ENCODE data around the gene PODN.
A peak's percentile ranks its signal among the peaks of the same experiment; 100 is the strongest.

PODN gene

GRCh38 chr1:53114581-53115400 is 52.8 kb downstream of the PODN start:
- no peak for DNase-seq (ENCODE audit: low read depth)

GRCh38 chr1:53115403-53116306 is 53.6 kb downstream of the PODN start:
- peak; percentile 20 for DNase-seq (ENCODE audit: low read depth)

GRCh38 chr1:53116307-53116810 is 54.3 kb downstream of the PODN start:
- DNase-seq (ENCODE audit: low read depth): no peak

GRCh38 chr1:53116933-53117600 is 55.1 kb downstream of the PODN start:
- no peak for DNase-seq (ENCODE audit: low read depth)

GRCh38 chr1:53117836-53118235 is 55.8 kb downstream of the PODN start:
- DNase-seq (ENCODE audit: low read depth): no peak

GRCh38 chr1:53120659-53121058 is 58.6 kb downstream of the PODN start:
- no peak for DNase-seq (ENCODE audit: low read depth)

GRCh38 chr1:53121319-53122172 is 59.5 kb downstream of the PODN start:
- peak; percentile 27 for DNase-seq (ENCODE audit: low read depth)

- DNase-seq (ENCODE audit: low read depth): no peak
Observed at GRCh38 chr1:53122201-53122885, 60.3 kb downstream of the PODN start.

GRCh38 chr1:53122961-53123413 is 61.0 kb downstream of the PODN start:
- no peak for DNase-seq (ENCODE audit: low read depth)

GRCh38 chr1:53123453-53124140 is 61.6 kb downstream of the PODN start:
- DNase-seq (ENCODE audit: low read depth): peak; percentile 54

GRCh38 chr1:53125122-53125521 is 63.1 kb downstream of the PODN start:
- no peak for DNase-seq (ENCODE audit: low read depth)

- DNase-seq (ENCODE audit: low read depth): no peak
Observed at GRCh38 chr1:53125623-53126360, 63.8 kb downstream of the PODN start.

GRCh38 chr1:53126495-53126894 is 64.5 kb downstream of the PODN start:
- DNase-seq (ENCODE audit: low read depth): no peak

GRCh38 chr1:53127546-53127945 is 65.5 kb downstream of the PODN start:
- DNase-seq (ENCODE audit: low read depth): no peak

GRCh38 chr1:53128401-53128800 is 66.4 kb downstream of the PODN start:
- DNase-seq (ENCODE audit: low read depth): no peak

- no peak for DNase-seq (ENCODE audit: low read depth)
Observed at GRCh38 chr1:53129891-53130597, 68.0 kb downstream of the PODN start.

GRCh38 chr1:53130598-53130877 is 68.5 kb downstream of the PODN start:
- no peak for DNase-seq (ENCODE audit: low read depth)

- DNase-seq (ENCODE audit: low read depth): no peak
Observed at GRCh38 chr1:53130878-53131589, 69.0 kb downstream of the PODN start.
